GM23338 (cell line): Measurements from ENCODE around the gene DDX20. TPM values are rescaled to one million over a fixed set of nuclear protein-coding genes. Genes with fewer than 3 reads are reported as not detected.

Experiments used
- ATAC-seq: fragments of 200-7000 bp; cut with Tn5 transposase; 3 replicates; pipeline ENCODE4 v1.9.1; 2020
- DNase-seq: peaks from one replicate; pipeline ENCODE4 v3.0.0-alpha.2; 2015; ENCODE audit warnings: low spot score
- H2AFZ ChIP-seq: fragments of 200-600 bp; sonication (generic); 2 replicates; pipeline ENCODE4 v1.8.0; 2016; ENCODE audit warnings: antibody characterized with exemption, mild to moderate bottlenecking, moderate library complexity
- H3F3A ChIP-seq: fragments of 200-600 bp; sonication (generic); replicated peaks from 2 replicates; pipeline ENCODE4 v1.8.0; 2017; ENCODE audit warnings: antibody characterized with exemption, mixed run types, low read depth
- H3K27ac ChIP-seq: fragments of 200-600 bp; sonication (generic); 2 replicates; pipeline ENCODE4 v1.6.1; 2016; ENCODE audit warnings: low read depth
- H3K27me3 ChIP-seq: fragments of 200-600 bp; sonication (generic); 2 replicates; pipeline ENCODE4 v1.8.0; 2016; ENCODE audit warnings: mild to moderate bottlenecking, mixed run types, moderate library complexity; ENCODE audit not compliant: insufficient read depth
- H3K36me3 ChIP-seq: fragments of 200-600 bp; sonication (generic); 2 replicates; pipeline ENCODE4 v1.8.0; 2016; ENCODE audit warnings: mild to moderate bottlenecking; ENCODE audit not compliant: insufficient read depth
- H3K4me1 ChIP-seq: fragments of 200-600 bp; sonication (generic); 2 replicates; pipeline ENCODE4 v1.8.0; 2016; ENCODE audit warnings: mild to moderate bottlenecking, moderate library complexity; ENCODE audit not compliant: insufficient read depth
- H3K4me2 ChIP-seq: fragments of 200-600 bp; sonication (generic); 2 replicates; pipeline ENCODE4 v1.7.1; 2017; ENCODE audit warnings: mixed run types
- H3K4me3 ChIP-seq: fragments of 200-600 bp; sonication (generic); 2 replicates; pipeline ENCODE4 v1.6.1; 2016; ENCODE audit warnings: mixed run types
- H3K79me2 ChIP-seq: fragments of 200-600 bp; sonication (generic); replicated peaks from 2 replicates; pipeline ENCODE4 v1.8.0; 2017; ENCODE audit warnings: mild to moderate bottlenecking; ENCODE audit not compliant: insufficient read depth
- H3K9me2 ChIP-seq: fragments of 200-600 bp; sonication (generic); 2 replicates; pipeline ENCODE4 v1.8.0; 2017; ENCODE audit not compliant: insufficient read depth
- H4K20me1 ChIP-seq: fragments of 200-600 bp; sonication (generic); replicated peaks from 2 replicates; pipeline ENCODE4 v1.8.0; 2017; ENCODE audit warnings: mild to moderate bottlenecking; ENCODE audit not compliant: insufficient read depth
- H3K27ac Mint-ChIP-seq: 2 replicates; pipeline ENCODE4 v1.8.0; 2020; ENCODE audit warnings: inconsistent platforms, mild to moderate bottlenecking, moderate library complexity, mixed read lengths
- H3K27me3 Mint-ChIP-seq: 3 replicates; pipeline ENCODE4 v1.8.0; 2022; ENCODE audit warnings: low read depth, mild to moderate bottlenecking, moderate library complexity, mixed read lengths, inconsistent platforms; ENCODE audit not compliant: insufficient read depth, poor library complexity
- H3K36me3 Mint-ChIP-seq: 3 replicates; pipeline ENCODE4 v1.8.0; 2021; ENCODE audit warnings: low read depth, mild to moderate bottlenecking, inconsistent platforms, moderate library complexity, mixed read lengths
- H3K4me1 Mint-ChIP-seq: 3 replicates; pipeline ENCODE4 v1.8.0; 2020; ENCODE audit warnings: mild to moderate bottlenecking, inconsistent platforms, mixed read lengths
- H3K4me3 Mint-ChIP-seq: 3 replicates; pipeline ENCODE4 v1.8.0; 2021; ENCODE audit warnings: moderate library complexity, mild to moderate bottlenecking, inconsistent platforms, mixed read lengths
- H3K9me3 Mint-ChIP-seq: 3 replicates; pipeline ENCODE4 v1.8.0; 2020; ENCODE audit warnings: moderate library complexity, mild to moderate bottlenecking, inconsistent platforms, mixed read lengths
- CREB1 ChIP-seq: fragments of 250-450 bp; sonication (Bioruptor Pico); IDR thresholded peaks from 2 replicates; pipeline ENCODE4 v1.5.0; 2020; ENCODE audit warnings: low read depth, mild to moderate bottlenecking, moderate library complexity
- EZH2 ChIP-seq: fragments of 200-600 bp; sonication (generic); IDR thresholded peaks from one replicate; pipeline ENCODE4 v1.8.0; 2017; ENCODE audit warnings: antibody characterized with exemption, mild to moderate bottlenecking, low read depth; ENCODE audit not compliant: unreplicated experiment
- EZH2phosphoT487 ChIP-seq: fragments of 200-600 bp; sonication (generic); IDR thresholded peaks from one replicate; pipeline ENCODE4 v1.8.1; 2018; ENCODE audit warnings: antibody characterized with exemption; ENCODE audit not compliant: unreplicated experiment
- JUNB ChIP-seq: IDR thresholded peaks from one replicate; pipeline ENCODE4 v1.6.1; 2016; ENCODE audit warnings: antibody characterized with exemption; ENCODE audit not compliant: unreplicated experiment
- NANOG ChIP-seq: IDR thresholded peaks from 2 replicates; pipeline ENCODE4 v1.6.1; 2016; ENCODE audit warnings: antibody characterized with exemption, borderline replicate concordance
- STAT1 ChIP-seq: IDR thresholded peaks from one replicate; pipeline ENCODE4 v1.6.1; 2016; ENCODE audit warnings: antibody characterized with exemption; ENCODE audit not compliant: unreplicated experiment
- ZNF114 ChIP-seq: fragments of 250-450 bp; sonication (Bioruptor Pico); IDR thresholded peaks from 2 replicates; pipeline ENCODE4 v1.5.0; 2020; ENCODE audit warnings: mild to moderate bottlenecking, moderate library complexity
- ZNF331 ChIP-seq: fragments of 250-450 bp; sonication (Bioruptor Pico); IDR thresholded peaks from 2 replicates; pipeline ENCODE4 v1.5.0; 2020; ENCODE audit warnings: low read depth, mild to moderate bottlenecking, moderate library complexity
- polyA plus RNA-seq: library from polyadenylated mRNA; unstranded; fragments of >200 nt; fragmentation: Nextera tagmentation; extraction: Ambion mirVana; gene quantifications from 2 replicates; pipeline ENCODE4 v1.2.1, GENCODE V29; 2016
- total RNA-seq: library from RNA; depleted of rRNA; stranded (reverse); fragments of >200 nt; shearing (Covaris generic); gene quantifications from 2 replicates; pipeline ENCODE4 v1.2.3, GENCODE V29; 2014
- TF ChIP-seq, protein P1 (sequence below), 2 experiments: fragments of 200-600 bp in 1 of 2; sonication (generic) in 1 of 2; conservative IDR thresholded peaks; 2 replicates each; pipeline versions ENCODE4 v1.5.1 to v1.6.1; 2016 to 2017; ENCODE audit warnings: antibody characterized with exemption in 2 of 2, low read depth in 2 of 2, mild to moderate bottlenecking in 2 of 2, moderate library complexity in 1 of 2
- TF ChIP-seq, protein P2 (sequence below): IDR thresholded peaks from one replicate; pipeline ENCODE4 v1.6.1; 2018; ENCODE audit warnings: antibody characterized with exemption; ENCODE audit not compliant: unreplicated experiment

Gene DDX20
- total and polyA plus RNA-seq, 2 experiments from 2014 or later = 11.9 to 54.4 TPM

DNA sequence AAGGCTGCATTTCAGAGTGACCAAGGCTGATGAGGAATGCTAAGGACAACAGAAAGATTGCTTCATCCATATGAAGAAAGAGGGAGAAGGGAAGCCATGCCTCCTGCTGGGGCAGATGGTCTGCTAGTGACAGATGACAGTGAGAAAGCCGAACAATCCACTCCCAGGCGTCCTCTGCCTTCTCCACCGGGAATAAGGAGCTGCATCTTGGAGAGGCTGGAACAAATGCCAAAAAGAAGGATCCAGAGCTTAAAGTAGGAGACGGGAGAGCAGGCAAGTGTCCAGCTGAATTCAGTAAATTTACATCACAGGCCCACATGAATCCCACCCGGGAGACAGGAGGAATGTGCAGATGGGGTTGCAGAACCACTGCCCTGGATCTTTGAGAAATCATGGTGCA, 33.4 kb downstream of the DDX20 start:
- ATAC-seq (no peak), DNase-seq (no peak)
- no peaks in the 10 kb centered on the region for H4K20me1 ChIP-seq
- Mint-ChIP-seq H3K4me1 (peaks cover 10% of the 10 kb centered on the region; the same call in 2 of the 3 replicates), H3K4me3 (no peak overlapping the region), H3K36me3 (no peaks in the 10 kb centered on the region), H3K9me3 (no peaks in the 10 kb centered on the region), H3K27me3 (peaks cover 1% of the 10 kb centered on the region), H3K27ac (no peak overlapping the region)
- H3K27me3 ChIP-seq = no peaks in the 10 kb centered on the region
- no peak overlapping the region for H3K27ac ChIP-seq
- no peak for TF ChIP-seq STAT1
- H3K9me2 ChIP-seq = no peaks in the 10 kb centered on the region; the same call in none of the 2 replicates
- no peak overlapping the region for H3K4me2 ChIP-seq
- no peak overlapping the region for H2AFZ ChIP-seq
- H3K4me3 ChIP-seq = no peak overlapping the region
- H3F3A ChIP-seq = no peaks in the 10 kb centered on the region
- no peaks in the 10 kb centered on the region for H3K36me3 ChIP-seq
- H3K4me1 ChIP-seq = no peaks in the 10 kb centered on the region
- H3K79me2 ChIP-seq = no peaks in the 10 kb centered on the region

DNA sequence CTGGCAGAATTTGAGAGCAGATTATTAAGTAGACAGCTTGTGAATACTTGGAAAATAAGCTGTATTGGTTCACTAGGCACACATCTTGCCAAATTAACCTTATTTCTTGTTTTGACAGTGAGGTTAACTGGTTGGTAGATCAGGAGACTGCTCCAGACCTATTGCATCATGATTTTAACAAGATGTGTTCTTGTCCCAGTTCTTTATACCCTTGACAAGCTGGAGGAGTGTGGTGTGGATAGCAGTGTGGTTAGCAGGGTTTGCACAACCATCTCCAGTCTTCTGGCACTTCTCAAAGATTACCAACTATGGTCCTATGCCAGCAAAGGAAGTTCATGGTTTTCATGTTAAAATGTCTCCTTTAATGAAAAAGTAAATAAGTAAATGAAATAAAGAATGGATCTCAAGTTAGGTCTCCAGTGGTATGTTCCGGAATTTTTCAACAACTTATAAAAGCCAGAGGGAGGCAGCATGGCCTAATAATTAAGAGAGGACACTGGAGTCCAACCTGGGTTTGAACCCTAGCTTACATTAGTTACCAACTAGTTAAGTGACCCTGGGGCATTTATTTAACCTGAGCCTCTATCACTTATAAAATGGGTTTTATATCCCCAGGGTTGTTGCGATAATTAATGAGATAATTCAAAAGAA, 34.1 kb downstream of the DDX20 start:
- no peaks in the 10 kb centered on the region for H3K36me3 ChIP-seq
- TF ChIP-seq, protein P1, sequence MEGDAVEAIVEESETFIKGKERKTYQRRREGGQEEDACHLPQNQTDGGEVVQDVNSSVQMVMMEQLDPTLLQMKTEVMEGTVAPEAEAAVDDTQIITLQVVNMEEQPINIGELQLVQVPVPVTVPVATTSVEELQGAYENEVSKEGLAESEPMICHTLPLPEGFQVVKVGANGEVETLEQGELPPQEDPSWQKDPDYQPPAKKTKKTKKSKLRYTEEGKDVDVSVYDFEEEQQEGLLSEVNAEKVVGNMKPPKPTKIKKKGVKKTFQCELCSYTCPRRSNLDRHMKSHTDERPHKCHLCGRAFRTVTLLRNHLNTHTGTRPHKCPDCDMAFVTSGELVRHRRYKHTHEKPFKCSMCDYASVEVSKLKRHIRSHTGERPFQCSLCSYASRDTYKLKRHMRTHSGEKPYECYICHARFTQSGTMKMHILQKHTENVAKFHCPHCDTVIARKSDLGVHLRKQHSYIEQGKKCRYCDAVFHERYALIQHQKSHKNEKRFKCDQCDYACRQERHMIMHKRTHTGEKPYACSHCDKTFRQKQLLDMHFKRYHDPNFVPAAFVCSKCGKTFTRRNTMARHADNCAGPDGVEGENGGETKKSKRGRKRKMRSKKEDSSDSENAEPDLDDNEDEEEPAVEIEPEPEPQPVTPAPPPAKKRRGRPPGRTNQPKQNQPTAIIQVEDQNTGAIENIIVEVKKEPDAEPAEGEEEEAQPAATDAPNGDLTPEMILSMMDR (conservative IDR thresholded peaks at IDR 0.05; ENCODE audit: low read depth in 2 of 2) = 0 out of 4 replicates have a peak, but pooled peaks have one; percentile 13 to 18
- TF ChIP-seq ZNF331 (CRISPR knock-in tag) = no peak
- TF ChIP-seq CREB1 (CRISPR knock-in tag) = no peak
- H3K4me1 ChIP-seq = no peaks in the 10 kb centered on the region
- Mint-ChIP-seq H3K9me3 (no peaks in the 10 kb centered on the region), H3K27ac (no peak overlapping the region), H3K4me3 (no peak overlapping the region), H3K36me3 (no peaks in the 10 kb centered on the region), H3K27me3 (peaks cover 4% of the 10 kb centered on the region), H3K4me1 (peaks cover 10% of the 10 kb centered on the region; the same call in 2 of the 3 replicates)
- H3K27ac ChIP-seq = no peak overlapping the region
- no peak overlapping the region for H3K4me3 ChIP-seq
- H3F3A ChIP-seq = no peaks in the 10 kb centered on the region
- ATAC-seq (no peak), DNase-seq (no peak)
- H3K9me2 ChIP-seq = no peaks in the 10 kb centered on the region; the same call in none of the 2 replicates
- H4K20me1 ChIP-seq = no peaks in the 10 kb centered on the region
- no peak overlapping the region for H3K4me2 ChIP-seq
- H3K27me3 ChIP-seq = no peaks in the 10 kb centered on the region
- no peaks in the 10 kb centered on the region for H3K79me2 ChIP-seq
- H2AFZ ChIP-seq = no peak overlapping the region

DNA sequence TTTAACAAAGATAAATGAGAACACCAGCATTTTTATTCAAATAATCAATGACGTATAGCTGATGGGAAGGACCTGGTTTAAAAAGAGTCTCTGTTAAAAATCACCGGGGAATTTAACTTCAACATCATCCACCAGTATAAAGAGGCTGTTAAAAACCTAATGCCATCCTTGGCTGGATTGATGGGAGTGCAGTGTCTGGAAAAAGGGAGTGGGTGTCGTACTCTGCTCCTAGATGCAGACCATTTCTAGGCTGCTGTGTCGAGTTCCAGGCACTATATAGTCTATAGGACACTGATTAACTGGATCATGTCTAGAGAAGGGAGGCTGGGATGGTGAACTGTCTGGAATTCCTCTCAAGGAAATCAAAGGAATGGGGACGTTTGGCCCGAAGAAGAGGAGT, 36.1 kb downstream of the DDX20 start:
- Histone ChIP-seq H3K27ac (no peak overlapping the region), H3K4me1 (no peaks in the 10 kb centered on the region), H3K4me2 (no peak overlapping the region), H3F3A (no peaks in the 10 kb centered on the region), H3K27me3 (no peaks in the 10 kb centered on the region), H3K4me3 (no peak overlapping the region), H3K36me3 (no peaks in the 10 kb centered on the region), H4K20me1 (no peaks in the 10 kb centered on the region), H3K9me2 (peaks cover 4% of the 10 kb centered on the region), H3K79me2 (no peaks in the 10 kb centered on the region), H2AFZ (peak overlapping the region; percentile 18; the same call in 1 of the 2 replicates)
- H3K9me3 Mint-ChIP-seq = no peaks in the 10 kb centered on the region
- ATAC-seq (no peak), DNase-seq (no peak)
- H3K4me3 Mint-ChIP-seq = no peak overlapping the region
- H3K27me3 Mint-ChIP-seq = peaks cover 4% of the 10 kb centered on the region
- H3K4me1 Mint-ChIP-seq = peaks cover 10% of the 10 kb centered on the region; the same call in 2 of the 3 replicates
- H3K27ac Mint-ChIP-seq = no peak overlapping the region
- no peaks in the 10 kb centered on the region for H3K36me3 Mint-ChIP-seq
- TF ChIP-seq, protein P2, sequence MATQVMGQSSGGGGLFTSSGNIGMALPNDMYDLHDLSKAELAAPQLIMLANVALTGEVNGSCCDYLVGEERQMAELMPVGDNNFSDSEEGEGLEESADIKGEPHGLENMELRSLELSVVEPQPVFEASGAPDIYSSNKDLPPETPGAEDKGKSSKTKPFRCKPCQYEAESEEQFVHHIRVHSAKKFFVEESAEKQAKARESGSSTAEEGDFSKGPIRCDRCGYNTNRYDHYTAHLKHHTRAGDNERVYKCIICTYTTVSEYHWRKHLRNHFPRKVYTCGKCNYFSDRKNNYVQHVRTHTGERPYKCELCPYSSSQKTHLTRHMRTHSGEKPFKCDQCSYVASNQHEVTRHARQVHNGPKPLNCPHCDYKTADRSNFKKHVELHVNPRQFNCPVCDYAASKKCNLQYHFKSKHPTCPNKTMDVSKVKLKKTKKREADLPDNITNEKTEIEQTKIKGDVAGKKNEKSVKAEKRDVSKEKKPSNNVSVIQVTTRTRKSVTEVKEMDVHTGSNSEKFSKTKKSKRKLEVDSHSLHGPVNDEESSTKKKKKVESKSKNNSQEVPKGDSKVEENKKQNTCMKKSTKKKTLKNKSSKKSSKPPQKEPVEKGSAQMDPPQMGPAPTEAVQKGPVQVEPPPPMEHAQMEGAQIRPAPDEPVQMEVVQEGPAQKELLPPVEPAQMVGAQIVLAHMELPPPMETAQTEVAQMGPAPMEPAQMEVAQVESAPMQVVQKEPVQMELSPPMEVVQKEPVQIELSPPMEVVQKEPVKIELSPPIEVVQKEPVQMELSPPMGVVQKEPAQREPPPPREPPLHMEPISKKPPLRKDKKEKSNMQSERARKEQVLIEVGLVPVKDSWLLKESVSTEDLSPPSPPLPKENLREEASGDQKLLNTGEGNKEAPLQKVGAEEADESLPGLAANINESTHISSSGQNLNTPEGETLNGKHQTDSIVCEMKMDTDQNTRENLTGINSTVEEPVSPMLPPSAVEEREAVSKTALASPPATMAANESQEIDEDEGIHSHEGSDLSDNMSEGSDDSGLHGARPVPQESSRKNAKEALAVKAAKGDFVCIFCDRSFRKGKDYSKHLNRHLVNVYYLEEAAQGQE = no peak
- TF ChIP-seq EZH2phosphoT487 = no peak
- TF ChIP-seq EZH2 = no peak
- TF ChIP-seq CREB1 (CRISPR knock-in tag) = no peak
- no peak for TF ChIP-seq JUNB
- TF ChIP-seq, protein P1 (conservative IDR thresholded peaks at IDR 0.05; ENCODE audit: low read depth in 2 of 2) = no peak
- no peak for TF ChIP-seq STAT1
- TF ChIP-seq ZNF114 = no peak
- TF ChIP-seq NANOG = no peak
